Measurements from ENCODE around the gene LGI2. TPM values are rescaled to one million over a fixed set of nuclear protein-coding genes. Genes with fewer than 3 reads are reported as not detected.

LGI2 gene
- total RNA-seq, 1 donor from 2014 or later, result 3.0 TPM

DNA sequence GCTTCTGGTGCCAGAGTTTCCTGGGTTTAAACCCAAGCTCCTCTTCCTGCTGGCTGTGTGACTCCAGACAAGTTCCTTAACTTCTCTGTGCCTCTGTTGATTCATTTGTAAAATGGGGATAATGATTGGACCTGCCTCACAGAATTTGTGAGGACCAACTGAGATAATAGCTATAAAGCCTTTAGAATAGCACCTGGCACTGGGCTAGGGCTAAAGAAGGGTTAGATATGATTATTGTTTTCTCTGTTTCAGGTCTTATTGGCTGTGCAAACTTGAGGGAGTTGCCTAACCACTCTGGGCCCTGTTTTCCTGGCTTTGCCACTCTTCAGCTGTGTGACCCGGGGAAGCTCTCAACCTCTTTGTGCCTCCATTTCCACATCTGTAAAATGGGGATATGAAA, 37.8 kb downstream of the LGI2 start:
- no peak for DNase-seq
- peaks cover 13% of the 10 kb centered on the region for H3K9me3 ChIP-seq (replicated peaks)
- no peak overlapping the region for H3K4me3 ChIP-seq
- peaks cover 7% of the 10 kb centered on the region for H3K4me1 ChIP-seq
- H3K27ac ChIP-seq (replicated peaks), result no peak overlapping the region
- H3K27me3 ChIP-seq (ENCODE audit: low read depth), result no peaks in the 10 kb centered on the region
- H3K36me3 ChIP-seq, result no peaks in the 10 kb centered on the region
- intact Hi-C loops (cut with micrococcal nuclease), result no loop called here
- TF ChIP-seq, protein P1, sequence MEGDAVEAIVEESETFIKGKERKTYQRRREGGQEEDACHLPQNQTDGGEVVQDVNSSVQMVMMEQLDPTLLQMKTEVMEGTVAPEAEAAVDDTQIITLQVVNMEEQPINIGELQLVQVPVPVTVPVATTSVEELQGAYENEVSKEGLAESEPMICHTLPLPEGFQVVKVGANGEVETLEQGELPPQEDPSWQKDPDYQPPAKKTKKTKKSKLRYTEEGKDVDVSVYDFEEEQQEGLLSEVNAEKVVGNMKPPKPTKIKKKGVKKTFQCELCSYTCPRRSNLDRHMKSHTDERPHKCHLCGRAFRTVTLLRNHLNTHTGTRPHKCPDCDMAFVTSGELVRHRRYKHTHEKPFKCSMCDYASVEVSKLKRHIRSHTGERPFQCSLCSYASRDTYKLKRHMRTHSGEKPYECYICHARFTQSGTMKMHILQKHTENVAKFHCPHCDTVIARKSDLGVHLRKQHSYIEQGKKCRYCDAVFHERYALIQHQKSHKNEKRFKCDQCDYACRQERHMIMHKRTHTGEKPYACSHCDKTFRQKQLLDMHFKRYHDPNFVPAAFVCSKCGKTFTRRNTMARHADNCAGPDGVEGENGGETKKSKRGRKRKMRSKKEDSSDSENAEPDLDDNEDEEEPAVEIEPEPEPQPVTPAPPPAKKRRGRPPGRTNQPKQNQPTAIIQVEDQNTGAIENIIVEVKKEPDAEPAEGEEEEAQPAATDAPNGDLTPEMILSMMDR (IDR thresholded peaks at IDR 0.05; ENCODE audit: borderline replicate concordance), result no peak

DNA sequence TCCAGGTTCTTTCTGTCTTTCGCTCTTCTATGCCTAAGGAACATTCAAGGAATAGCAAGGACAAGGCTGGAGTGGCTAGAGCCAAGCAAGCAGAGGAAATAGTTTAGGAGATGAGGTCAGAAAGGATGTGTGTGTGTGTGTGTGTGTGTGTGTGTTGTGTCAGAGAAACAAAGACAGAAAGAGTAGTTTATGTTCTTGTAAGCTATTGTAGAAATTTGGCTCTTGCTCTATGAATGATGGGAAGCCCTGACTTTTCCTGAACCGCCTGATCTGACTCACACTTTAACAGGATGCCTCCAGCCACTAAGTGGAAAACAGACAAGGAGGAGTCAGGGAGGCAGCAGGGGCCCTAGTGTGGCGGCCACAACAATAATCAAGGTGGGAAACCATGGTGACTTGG, 39.7 kb downstream of the LGI2 start:
- Histone ChIP-seq H3K4me3 (no peak overlapping the region), H3K36me3 (no peaks in the 10 kb centered on the region), H3K27me3 (ENCODE audit: low read depth) (no peaks in the 10 kb centered on the region), H3K4me1 (peaks cover 7% of the 10 kb centered on the region), H3K9me3 (replicated peaks) (peaks cover 19% of the 10 kb centered on the region), H3K27ac (replicated peaks) (peak overlapping the region; percentile 83)
- no peak for DNase-seq
- intact Hi-C loops (cut with micrococcal nuclease), result no loop called here
- TF ChIP-seq, protein P1 (IDR thresholded peaks at IDR 0.05; ENCODE audit: borderline replicate concordance), result no peak

DNA sequence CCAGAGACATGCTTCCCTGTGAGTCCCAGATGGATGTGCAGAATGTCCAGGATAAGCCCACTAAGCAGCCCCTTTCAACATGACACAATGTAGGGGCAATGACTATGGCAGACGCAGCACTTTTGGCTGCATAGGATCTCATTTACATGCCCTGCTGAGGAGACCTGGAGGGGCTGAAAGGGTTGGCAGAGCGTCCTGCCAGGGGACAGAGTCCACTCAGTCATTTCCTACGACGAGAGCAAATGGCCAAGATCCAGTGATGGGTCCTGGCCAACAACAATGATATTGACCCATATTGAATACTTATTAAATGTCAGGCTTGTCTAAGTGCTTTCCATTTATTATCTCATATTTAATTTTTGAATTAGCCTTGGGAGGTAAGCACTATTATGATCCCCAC, 41.4 kb downstream of the LGI2 start:
- intact Hi-C loops (cut with micrococcal nuclease), result loop anchor here (10.0 kb wide), 1 partner anchor 155 kb away; no protein-coding TSS in a partner anchor
- Histone ChIP-seq H3K4me1 (peaks cover 18% of the 10 kb centered on the region), H3K36me3 (no peaks in the 10 kb centered on the region), H3K27me3 (ENCODE audit: low read depth) (no peaks in the 10 kb centered on the region), H3K4me3 (no peak overlapping the region), H3K9me3 (replicated peaks) (peaks cover 19% of the 10 kb centered on the region), H3K27ac (replicated peaks) (no peak overlapping the region)
- TF ChIP-seq, protein P1 (IDR thresholded peaks at IDR 0.05; ENCODE audit: borderline replicate concordance), result no peak
- DNase-seq, result no peak

DNA sequence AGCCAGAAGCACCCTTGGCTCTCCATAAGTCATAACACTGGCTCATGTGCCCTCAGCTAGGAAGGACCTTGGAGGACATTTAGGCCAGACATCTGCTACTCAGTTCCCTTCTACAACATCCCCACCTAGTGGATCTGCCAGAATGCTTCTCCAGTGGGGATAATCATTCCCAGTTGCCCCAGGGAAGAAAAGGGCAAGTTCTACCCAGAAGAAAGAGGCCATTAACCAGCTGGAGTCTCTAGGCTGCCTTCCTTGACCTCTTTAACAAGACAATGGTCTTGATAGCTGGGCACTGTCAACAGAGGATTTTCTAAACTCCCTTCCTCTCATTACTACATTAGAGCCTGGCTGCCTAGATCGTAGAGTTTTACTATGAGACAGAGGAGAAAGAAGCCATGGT, 42.0 kb downstream of the LGI2 start:
- Histone ChIP-seq H3K36me3 (no peaks in the 10 kb centered on the region), H3K27ac (replicated peaks) (no peak overlapping the region), H3K27me3 (ENCODE audit: low read depth) (no peaks in the 10 kb centered on the region), H3K4me1 (peaks cover 24% of the 10 kb centered on the region), H3K4me3 (no peak overlapping the region), H3K9me3 (replicated peaks) (peaks cover 19% of the 10 kb centered on the region)
- no peak for DNase-seq
- intact Hi-C loops (cut with micrococcal nuclease), result loop anchor here (10.0 kb wide), 1 partner anchor 156 kb away; no protein-coding TSS in a partner anchor
- TF ChIP-seq, protein P1 (IDR thresholded peaks at IDR 0.05; ENCODE audit: borderline replicate concordance), result peak; percentile 59

DNA sequence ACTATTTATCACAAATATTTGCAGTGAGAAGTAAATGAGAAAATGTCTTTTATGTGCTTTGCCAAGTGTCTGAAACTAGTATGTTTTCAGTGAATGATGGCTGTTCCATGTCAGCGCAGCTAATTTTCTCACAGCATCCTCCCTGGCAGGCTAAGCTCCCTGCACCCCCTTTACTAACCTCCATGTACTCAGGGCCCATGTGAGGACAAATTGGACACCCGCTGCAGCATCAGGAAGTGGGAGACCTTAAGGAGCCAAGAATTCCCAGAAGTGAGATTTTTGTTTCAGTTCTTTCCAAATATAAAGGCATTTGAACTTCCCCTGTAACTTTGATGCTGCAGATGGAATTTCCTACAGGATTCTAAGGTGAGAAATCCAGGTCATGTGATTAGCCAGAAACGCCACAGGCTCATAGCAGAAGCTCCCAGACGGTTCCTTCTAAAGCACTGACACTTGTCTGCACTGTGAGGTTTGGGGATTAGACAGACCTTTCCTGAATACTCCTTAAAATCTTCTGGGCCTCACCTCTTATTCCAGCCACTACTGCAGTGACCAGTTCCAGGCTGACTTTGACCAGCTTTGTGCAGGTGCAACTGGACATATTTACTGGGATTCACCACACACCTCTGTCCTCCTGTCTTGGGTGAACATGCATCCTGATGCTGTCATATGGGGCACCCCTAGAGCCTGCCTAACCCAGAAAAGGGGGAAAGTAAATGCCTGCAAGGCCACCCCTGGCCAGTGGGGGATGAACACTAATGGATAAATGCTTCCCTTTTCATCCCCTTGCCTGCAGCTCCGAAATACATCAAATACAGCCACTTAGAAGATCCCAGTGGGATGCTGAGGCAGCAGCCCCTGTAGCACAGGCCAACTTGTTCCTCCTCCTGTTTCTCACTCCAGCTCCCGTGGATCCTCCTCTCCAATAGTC, 45.9 kb downstream of the LGI2 start:
- DNase-seq, result no peak
- peaks cover 9% of the 10 kb centered on the region for H3K9me3 ChIP-seq (replicated peaks)
- no peaks in the 10 kb centered on the region for H3K36me3 ChIP-seq
- peaks cover 32% of the 10 kb centered on the region for H3K4me1 ChIP-seq
- H3K4me3 ChIP-seq, result no peak overlapping the region
- TF ChIP-seq, protein P1 (IDR thresholded peaks at IDR 0.05; ENCODE audit: borderline replicate concordance), result no peak
- peak overlapping the region; percentile 54 for H3K27ac ChIP-seq (replicated peaks)
- no peaks in the 10 kb centered on the region for H3K27me3 ChIP-seq (ENCODE audit: low read depth)
- intact Hi-C loops (cut with micrococcal nuclease), result loop anchor here (10.0 kb wide), 1 partner anchor 160 kb away; no protein-coding TSS in a partner anchor
